Keratinocyte (primary cell): ENCODE measurements around the gene ZNF274. TPM values are rescaled to one million over a fixed set of nuclear protein-coding genes. Genes with fewer than 3 reads are reported as not detected.

Experiments used
- DNase-seq: peaks from one replicate; pipeline ENCODE4 v3.0.0-alpha.2; 2011; ENCODE audit warnings: low read depth, missing footprints, low spot score
- FAIRE-seq: peaks from 2 replicates; lab custom pipeline; 2011; peaks lifted over from hg19 to GRCh38; lab: Jason Lieb, UNC
- H2AFZ ChIP-seq: 2 replicates; pipeline ENCODE4 v1.6.0; 2012; ENCODE audit warnings: low read length, control low read depth, inconsistent platforms; ENCODE audit not compliant: control insufficient read depth
- H3K27ac ChIP-seq: 2 replicates; pipeline ENCODE4 v1.5.1; 2011; ENCODE audit warnings: low read length; ENCODE audit not compliant: control insufficient read depth, insufficient read depth
- H3K27me3 ChIP-seq: 3 replicates; pipeline ENCODE4 v1.6.0; 2011; ENCODE audit warnings: low read length; ENCODE audit not compliant: control insufficient read depth, insufficient read depth; ENCODE audit errors: extremely low read depth
- H3K36me3 ChIP-seq, 2 experiments: 2 replicates in 1 of 2; 3 replicates in 1 of 2; pipeline ENCODE4 v1.5.1; 2011; ENCODE audit warnings: low read length in 2 of 2, mild to moderate bottlenecking in 1 of 2; ENCODE audit not compliant: control insufficient read depth in 2 of 2, insufficient read depth in 2 of 2; ENCODE audit errors: extremely low read depth in 1 of 2
- H3K4me1 ChIP-seq: 3 replicates; pipeline ENCODE4 v1.5.1; 2011; ENCODE audit warnings: low read length; ENCODE audit not compliant: control insufficient read depth, insufficient read depth; ENCODE audit errors: extremely low read depth
- H3K4me2 ChIP-seq: 3 replicates; pipeline ENCODE4 v1.6.0; 2011; ENCODE audit warnings: low read depth, low read length; ENCODE audit not compliant: control insufficient read depth, insufficient read depth; ENCODE audit errors: extremely low read depth
- H3K4me3 ChIP-seq, 3 experiments: fragments of 200-600 bp in 1 of 3; sonication (generic) in 1 of 3; 2 replicates in 2 of 3; 3 replicates in 1 of 3; pipeline ENCODE4 v1.5.1; 2011 to 2016; ENCODE audit warnings: low read length in 3 of 3, mild to moderate bottlenecking in 3 of 3, control low read depth in 2 of 3, inconsistent platforms in 1 of 3, low read depth in 1 of 3, mixed read lengths in 1 of 3, mixed run types in 1 of 3, moderate library complexity in 1 of 3; ENCODE audit not compliant: control insufficient read depth in 2 of 3, insufficient read depth in 2 of 3; ENCODE audit errors: extremely low read depth in 1 of 3
- H3K79me2 ChIP-seq: 2 replicates; pipeline ENCODE4 v1.6.0; 2012; ENCODE audit warnings: low read length; ENCODE audit not compliant: control insufficient read depth, insufficient read depth
- H3K9ac ChIP-seq: 3 replicates; pipeline ENCODE4 v1.6.0; 2011; ENCODE audit warnings: low read length; ENCODE audit not compliant: control insufficient read depth, insufficient read depth; ENCODE audit errors: extremely low read depth
- H3K9me1 ChIP-seq: 3 replicates; pipeline ENCODE4 v1.6.0; 2011; ENCODE audit warnings: low read length; ENCODE audit not compliant: control insufficient read depth, insufficient read depth; ENCODE audit errors: extremely low read depth
- H3K9me3 ChIP-seq: 2 replicates; pipeline ENCODE4 v1.5.1; 2012; ENCODE audit warnings: low read depth, low read length; ENCODE audit not compliant: control insufficient read depth
- H4K20me1 ChIP-seq: 3 replicates; pipeline ENCODE4 v1.6.0; 2011; ENCODE audit warnings: low read length; ENCODE audit not compliant: control insufficient read depth, insufficient read depth; ENCODE audit errors: extremely low read depth
- EZH2 ChIP-seq: IDR thresholded peaks from one replicate; pipeline ENCODE4 v1.6.1; 2012; ENCODE audit warnings: inconsistent platforms, mild to moderate bottlenecking, low read length, moderate library complexity
- dilution Hi-C: fragments of 300-500 bp; cut with MboI; formaldehyde crosslinking; loops from one replicate; pipeline ENCODE4 v1.7.0; 2020; ENCODE audit warnings: low sequenced_read_pairs; ENCODE audit not compliant: extremely low pct_ligation_motif_present
- polyA plus RNA-seq, 5 experiments: library from polyadenylated mRNA; depleted of rRNA in 3 of 5; stranded (reverse) in 3 of 5; stranded (forward) in 1 of 5; unstranded in 1 of 5; fragments of >200 nt; gene quantifications; 1 replicate in 1 of 5; 2 replicates in 3 of 5; 3 replicates in 1 of 5; pipeline versions ENCODE4 v1.2.1 to v1.2.3, GENCODE V29; 2011 to 2012; ENCODE audit warnings: missing spikeins in 2 of 5, low read depth in 1 of 5, low replicate concordance in 1 of 5
- TF ChIP-seq, protein P1 (sequence below), 3 experiments: IDR thresholded peaks in 1 of 3; conservative IDR thresholded peaks in 1 of 3; optimal IDR thresholded peaks in 1 of 3; 2 replicates in 2 of 3; 3 replicates in 1 of 3; pipeline versions ENCODE3 to v1.5.1; 2011; ENCODE audit warnings: low read length in 3 of 3, mild to moderate bottlenecking in 3 of 3, moderate library complexity in 2 of 3, control low read depth in 1 of 3, inconsistent platforms in 1 of 3; ENCODE audit not compliant: insufficient read depth in 2 of 3; ENCODE audit errors: extremely low read depth in 1 of 3

Gene ZNF274
- polyA plus RNA-seq, 1 donor (not counting 4 experiments of a cell fraction or from before 2014, with no cell fraction given): 25.9 TPM

DNA sequence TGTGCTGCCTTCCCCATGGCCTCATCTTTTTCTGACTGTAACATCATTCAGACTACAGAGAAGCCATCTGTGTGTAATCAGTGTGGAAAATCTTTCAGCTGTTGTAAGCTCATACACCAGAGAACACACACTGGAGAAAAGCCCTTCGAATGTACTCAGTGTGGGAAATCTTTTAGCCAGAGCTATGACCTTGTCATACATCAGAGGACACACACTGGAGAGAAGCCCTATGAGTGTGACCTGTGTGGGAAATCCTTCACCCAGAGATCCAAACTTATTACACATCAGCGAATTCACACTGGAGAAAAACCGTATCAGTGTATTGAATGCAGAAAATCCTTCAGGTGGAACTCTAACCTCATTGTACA, 78.7 kb downstream of the ZNF274 start:
- no peaks in the 10 kb centered on the region for H3K4me1 ChIP-seq
- no peaks in the 10 kb centered on the region for H3K27me3 ChIP-seq
- FAIRE-seq (no peak), DNase-seq (no peak)
- TF ChIP-seq, protein P1, sequence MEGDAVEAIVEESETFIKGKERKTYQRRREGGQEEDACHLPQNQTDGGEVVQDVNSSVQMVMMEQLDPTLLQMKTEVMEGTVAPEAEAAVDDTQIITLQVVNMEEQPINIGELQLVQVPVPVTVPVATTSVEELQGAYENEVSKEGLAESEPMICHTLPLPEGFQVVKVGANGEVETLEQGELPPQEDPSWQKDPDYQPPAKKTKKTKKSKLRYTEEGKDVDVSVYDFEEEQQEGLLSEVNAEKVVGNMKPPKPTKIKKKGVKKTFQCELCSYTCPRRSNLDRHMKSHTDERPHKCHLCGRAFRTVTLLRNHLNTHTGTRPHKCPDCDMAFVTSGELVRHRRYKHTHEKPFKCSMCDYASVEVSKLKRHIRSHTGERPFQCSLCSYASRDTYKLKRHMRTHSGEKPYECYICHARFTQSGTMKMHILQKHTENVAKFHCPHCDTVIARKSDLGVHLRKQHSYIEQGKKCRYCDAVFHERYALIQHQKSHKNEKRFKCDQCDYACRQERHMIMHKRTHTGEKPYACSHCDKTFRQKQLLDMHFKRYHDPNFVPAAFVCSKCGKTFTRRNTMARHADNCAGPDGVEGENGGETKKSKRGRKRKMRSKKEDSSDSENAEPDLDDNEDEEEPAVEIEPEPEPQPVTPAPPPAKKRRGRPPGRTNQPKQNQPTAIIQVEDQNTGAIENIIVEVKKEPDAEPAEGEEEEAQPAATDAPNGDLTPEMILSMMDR (optimal IDR thresholded peaks at IDR 0.05 in 1 of 3, IDR thresholded peaks at IDR 0.05 in 1 of 3, conservative IDR thresholded peaks at IDR 0.05 in 1 of 3; ENCODE audit: extremely low read depth in 1 of 3, insufficient read depth in 2 of 3, low read length in 3 of 3): no peak
- TF ChIP-seq EZH2: no peak
- no peaks in the 10 kb centered on the region for H3K79me2 ChIP-seq
- dilution Hi-C loops: no loop called here
- no peak overlapping the region for H3K9ac ChIP-seq
- no peak overlapping the region for H3K27ac ChIP-seq
- no peak overlapping the region for H2AFZ ChIP-seq
- H3K36me3 ChIP-seq: peaks cover 24 to 27% of the 10 kb centered on the region in 2 experiments
- H3K4me3 ChIP-seq: no peak overlapping the region
- H3K9me1 ChIP-seq: no peaks in the 10 kb centered on the region
- H4K20me1 ChIP-seq: no peaks in the 10 kb centered on the region
- peaks cover 81% of the 10 kb centered on the region for H3K9me3 ChIP-seq
- H3K4me2 ChIP-seq: no peak overlapping the region

DNA sequence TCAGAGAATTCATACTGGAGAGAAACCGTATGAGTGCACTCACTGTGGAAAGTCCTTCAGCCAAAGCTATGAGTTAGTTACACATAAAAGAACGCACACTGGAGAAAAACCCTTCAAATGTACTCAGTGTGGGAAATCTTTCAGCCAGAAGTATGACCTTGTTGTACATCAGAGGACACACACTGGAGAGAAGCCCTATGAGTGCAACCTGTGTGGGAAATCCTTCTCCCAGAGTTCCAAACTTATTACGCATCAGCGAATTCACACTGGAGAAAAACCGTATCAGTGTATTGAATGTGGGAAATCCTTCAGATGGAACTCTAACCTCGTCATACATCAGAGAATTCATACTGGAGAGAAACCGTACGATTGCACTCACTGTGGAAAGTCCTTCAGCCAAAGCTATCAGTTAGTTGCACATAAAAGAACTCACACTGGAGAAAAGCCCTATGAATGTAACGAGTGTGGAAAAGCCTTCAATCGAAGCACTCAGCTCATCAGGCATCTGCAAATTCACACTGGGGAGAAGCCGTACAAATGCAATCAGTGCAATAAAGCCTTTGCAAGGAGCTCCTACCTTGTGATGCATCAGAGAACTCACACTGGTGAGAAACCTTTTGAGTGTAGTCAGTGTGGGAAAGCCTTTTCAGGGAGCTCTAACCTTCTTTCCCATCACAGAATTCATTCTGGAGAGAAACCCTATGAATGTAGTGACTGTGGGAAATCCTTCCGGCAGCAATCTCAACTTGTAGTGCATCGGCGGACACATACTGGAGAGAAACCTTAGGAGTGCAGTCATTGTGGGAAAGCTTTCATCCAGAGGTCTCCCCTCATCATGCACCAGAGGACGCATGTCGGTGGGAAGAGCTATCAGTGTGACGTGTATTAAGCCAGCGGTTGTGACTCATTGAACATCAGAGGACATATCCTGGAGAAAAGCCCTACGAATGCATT, 79.4 kb downstream of the ZNF274 start:
- Histone ChIP-seq H3K4me1 (no peaks in the 10 kb centered on the region), H3K36me3 (peaks cover 23 to 25% of the 10 kb centered on the region in 2 experiments), H3K9me1 (no peaks in the 10 kb centered on the region), H3K27me3 (no peaks in the 10 kb centered on the region), H2AFZ (no peak overlapping the region), H4K20me1 (no peaks in the 10 kb centered on the region), H3K4me2 (no peak overlapping the region), H3K27ac (no peak overlapping the region), H3K79me2 (no peaks in the 10 kb centered on the region), H3K4me3 (no peak overlapping the region), H3K9ac (no peak overlapping the region), H3K9me3 (peaks cover 82% of the 10 kb centered on the region)
- no peak for DNase-seq
- peak; percentile 20 for FAIRE-seq
- no peak for TF ChIP-seq EZH2
- TF ChIP-seq, protein P1 (optimal IDR thresholded peaks at IDR 0.05 in 1 of 3, IDR thresholded peaks at IDR 0.05 in 1 of 3, conservative IDR thresholded peaks at IDR 0.05 in 1 of 3; ENCODE audit: extremely low read depth in 1 of 3, insufficient read depth in 2 of 3, low read length in 3 of 3): no peak
- dilution Hi-C loops: no loop called here
